Measurements from ENCODE around the gene ATP2B2. TPM values are rescaled to one million over a fixed set of nuclear protein-coding genes. Genes with fewer than 3 reads are reported as not detected.
"Not testable (repeated sequence)": the region's sequence is repeated elsewhere in the genome, so short reads cannot be mapped to it uniquely, and the experiment has no call there.

ATP2B2 gene
- total RNA-seq, 1 donor from 2014 or later = not detected

- TF ChIP-seq CTCF (IDR thresholded peaks at IDR 0.05; ENCODE audit: unreplicated experiment) = no peak
- Mint-ChIP-seq H3K27me3 (ENCODE audit: low read depth) (peaks cover 28% of the 10 kb centered on the region), H3K27ac (no peak overlapping the region), H3K4me3 (no peak overlapping the region), H3K4me1 (no peaks in the 10 kb centered on the region), H3K9me3 (peaks cover 2% of the 10 kb centered on the region), H3K36me3 (no peaks in the 10 kb centered on the region)
- no peak for DNase-seq (ENCODE audit: low spot score in 2 of 2, unreplicated experiment in 2 of 2)
These were observed 42.7 kb upstream of the ATP2B2 start for GRCh38 chr3:10547841-10548783.

- peaks cover 9% of the 10 kb centered on the region for H3K9me3 Mint-ChIP-seq
These were observed 42.0 kb upstream of the ATP2B2 start for GRCh38 chr3:10547413-10547812.

GRCh38 chr3:10546820-10547263 is 41.5 kb upstream of the ATP2B2 start:
- DNase-seq (ENCODE audit: low spot score in 2 of 2, unreplicated experiment in 2 of 2) = peak in 1 of 2 experiments; percentile 19
- Mint-ChIP-seq H3K36me3 (no peaks in the 10 kb centered on the region), H3K4me3 (no peak overlapping the region)

More at GRCh38 chr3:10547413-10547812, 42.0 kb upstream of the ATP2B2 start:
- H3K36me3 Mint-ChIP-seq = no peaks in the 10 kb centered on the region
- TF ChIP-seq CTCF (IDR thresholded peaks at IDR 0.05; ENCODE audit: unreplicated experiment) = no peak
- no peaks in the 10 kb centered on the region for H3K4me1 Mint-ChIP-seq
- H3K27ac Mint-ChIP-seq = no peak overlapping the region
- no peak overlapping the region for H3K4me3 Mint-ChIP-seq
- no peak for DNase-seq (ENCODE audit: low spot score in 2 of 2, unreplicated experiment in 2 of 2)
- peaks cover 23% of the 10 kb centered on the region for H3K27me3 Mint-ChIP-seq (ENCODE audit: low read depth)

GRCh38 chr3:10546181-10546624 is 40.8 kb upstream of the ATP2B2 start:
- Mint-ChIP-seq H3K9me3 (peaks cover 19% of the 10 kb centered on the region), H3K27me3 (ENCODE audit: low read depth) (peaks cover 17% of the 10 kb centered on the region), H3K4me1 (no peaks in the 10 kb centered on the region), H3K27ac (no peak overlapping the region), H3K4me3 (no peak overlapping the region), H3K36me3 (no peaks in the 10 kb centered on the region)
- no peak for TF ChIP-seq CTCF (IDR thresholded peaks at IDR 0.05; ENCODE audit: unreplicated experiment)
- peak in 1 of 2 experiments; percentile 21 for DNase-seq (ENCODE audit: low spot score in 2 of 2, unreplicated experiment in 2 of 2)

More at GRCh38 chr3:10546820-10547263, 41.5 kb upstream of the ATP2B2 start:
- Mint-ChIP-seq H3K4me1 (no peaks in the 10 kb centered on the region), H3K9me3 (peaks cover 13% of the 10 kb centered on the region), H3K27ac (no peak overlapping the region), H3K27me3 (ENCODE audit: low read depth) (peaks cover 21% of the 10 kb centered on the region)
- TF ChIP-seq CTCF (IDR thresholded peaks at IDR 0.05; ENCODE audit: unreplicated experiment) = no peak

GRCh38 chr3:10542518-10542917 is 37.1 kb upstream of the ATP2B2 start:
- no peak overlapping the region for H3K27ac Mint-ChIP-seq
- TF ChIP-seq CTCF (IDR thresholded peaks at IDR 0.05; ENCODE audit: unreplicated experiment) = no peak
- H3K4me3 Mint-ChIP-seq = no peak overlapping the region
- DNase-seq (ENCODE audit: low spot score in 2 of 2, unreplicated experiment in 2 of 2) = no peak
- peaks cover 35% of the 10 kb centered on the region for H3K9me3 Mint-ChIP-seq
- no peaks in the 10 kb centered on the region for H3K36me3 Mint-ChIP-seq
- peaks cover 20% of the 10 kb centered on the region for H3K27me3 Mint-ChIP-seq (ENCODE audit: low read depth)
- no peaks in the 10 kb centered on the region for H3K4me1 Mint-ChIP-seq

- not testable (repeated sequence) for H3K27ac Mint-ChIP-seq; DNase-seq (ENCODE audit: low spot score in 2 of 2, unreplicated experiment in 2 of 2); H3K36me3 Mint-ChIP-seq; H3K4me1 Mint-ChIP-seq; H3K4me3 Mint-ChIP-seq
- Mint-ChIP-seq H3K27me3 (ENCODE audit: low read depth) (peaks cover 22% of the 10 kb centered on the region), H3K9me3 (peaks cover 35% of the 10 kb centered on the region)
These were observed 35.0 kb upstream of the ATP2B2 start for GRCh38 chr3:10540347-10540746.
